Astrocyte (in vitro differentiated cells and primary cell): Measurements from ENCODE around the gene HBB.

Source experiments
- CTCF ChIP-seq: IDR thresholded peaks from 2 replicates; pipeline ENCODE4 v1.5.1; 2011; ENCODE audit warnings: low read depth, mild to moderate bottlenecking, inconsistent platforms, low read length, moderate library complexity; ENCODE audit not compliant: insufficient read depth
- EZH2 ChIP-seq: IDR thresholded peaks from 2 replicates; pipeline ENCODE4 v1.6.1; 2012; ENCODE audit warnings: mild to moderate bottlenecking, low read length, inconsistent platforms; ENCODE audit not compliant: insufficient read depth

- TF ChIP-seq CTCF = no peak
- no peak for TF ChIP-seq EZH2
These were observed 30.1 kb downstream of the HBB start for GRCh38 chr11:5196731-5197130.
